ENCODE measurements around the gene TRIM27. TPM values are rescaled to one million over a fixed set of nuclear protein-coding genes. Genes with fewer than 3 reads are reported as not detected.

TRIM27 gene
- total RNA-seq, 1 donor from 2014 or later = 91.8 TPM

- Mint-ChIP-seq H3K4me3 (ENCODE audit: low read depth) (peak overlapping the region; percentile 92), H3K4me1 (ENCODE audit: low read depth) (peaks cover 9% of the 10 kb centered on the region), H3K9me3 (ENCODE audit: low read depth) (no peaks in the 10 kb centered on the region), H3K27ac (peak overlapping the region; percentile 86), H3K27me3 (no peaks in the 10 kb centered on the region), H3K36me3 (ENCODE audit: insufficient read depth) (peaks cover 8% of the 10 kb centered on the region)
- no peak for DNase-seq (ENCODE audit: low spot score, unreplicated experiment)
- no peak for TF ChIP-seq CTCF (IDR thresholded peaks at IDR 0.05; ENCODE audit: unreplicated experiment)
Measured at GRCh38 chr6:28897369-28897745, 26.4 kb downstream of the TRIM27 start.

- Mint-ChIP-seq H3K27me3 (no peaks in the 10 kb centered on the region), H3K4me3 (ENCODE audit: low read depth) (peak overlapping the region; percentile 92), H3K27ac (peak overlapping the region; percentile 99), H3K36me3 (ENCODE audit: insufficient read depth) (peaks cover 5% of the 10 kb centered on the region), H3K4me1 (ENCODE audit: low read depth) (peaks cover 9% of the 10 kb centered on the region), H3K9me3 (ENCODE audit: low read depth) (no peaks in the 10 kb centered on the region)
- peak; percentile 45 for DNase-seq (ENCODE audit: low spot score, unreplicated experiment)
- peak; percentile 49 for TF ChIP-seq CTCF (IDR thresholded peaks at IDR 0.05; ENCODE audit: unreplicated experiment)
Measured at GRCh38 chr6:28896505-28897368, 27.0 kb downstream of the TRIM27 start.

GRCh38 chr6:28895131-28895812 lies 28.5 kb downstream of the TRIM27 start:
- DNase-seq (ENCODE audit: low spot score, unreplicated experiment) = peak; percentile 81
- Mint-ChIP-seq H3K36me3 (ENCODE audit: insufficient read depth) (peaks cover 3% of the 10 kb centered on the region), H3K9me3 (ENCODE audit: low read depth) (no peaks in the 10 kb centered on the region), H3K27me3 (no peaks in the 10 kb centered on the region), H3K27ac (peak overlapping the region; percentile 99), H3K4me1 (ENCODE audit: low read depth) (peaks cover 9% of the 10 kb centered on the region), H3K4me3 (ENCODE audit: low read depth) (peak overlapping the region; percentile 92)
- TF ChIP-seq CTCF (IDR thresholded peaks at IDR 0.05; ENCODE audit: unreplicated experiment) = no peak

GRCh38 chr6:28893172-28893799 lies 30.5 kb downstream of the TRIM27 start:
- Mint-ChIP-seq H3K4me1 (ENCODE audit: low read depth) (peaks cover 12% of the 10 kb centered on the region), H3K27ac (no peak overlapping the region), H3K27me3 (no peaks in the 10 kb centered on the region), H3K4me3 (ENCODE audit: low read depth) (no peak overlapping the region), H3K36me3 (ENCODE audit: insufficient read depth) (no peaks in the 10 kb centered on the region), H3K9me3 (ENCODE audit: low read depth) (no peaks in the 10 kb centered on the region)
- DNase-seq (ENCODE audit: low spot score, unreplicated experiment) = no peak
- TF ChIP-seq CTCF (IDR thresholded peaks at IDR 0.05; ENCODE audit: unreplicated experiment) = no peak

GRCh38 chr6:28892525-28892924 lies 31.3 kb downstream of the TRIM27 start:
- no peak overlapping the region for H3K27ac Mint-ChIP-seq
- no peak for DNase-seq (ENCODE audit: low spot score, unreplicated experiment)
- H3K36me3 Mint-ChIP-seq (ENCODE audit: insufficient read depth) = no peaks in the 10 kb centered on the region
- no peaks in the 10 kb centered on the region for H3K27me3 Mint-ChIP-seq
- no peak for TF ChIP-seq CTCF (IDR thresholded peaks at IDR 0.05; ENCODE audit: unreplicated experiment)
- no peak overlapping the region for H3K4me3 Mint-ChIP-seq (ENCODE audit: low read depth)
- peaks cover 11% of the 10 kb centered on the region for H3K4me1 Mint-ChIP-seq (ENCODE audit: low read depth)
- H3K9me3 Mint-ChIP-seq (ENCODE audit: low read depth) = no peaks in the 10 kb centered on the region
